Hematopoietic multipotent progenitor cell treated with erythropoietin and hydrocortisone succinate and interleukin-3 and kit ligand, for 15 days (in vitro differentiated cells): ENCODE measurements around the gene CLSTN1.

Experiments used
- DNase-seq: peaks from one replicate; pipeline ENCODE4 v3.0.0-alpha.2; 2015; ENCODE audit warnings: low spot score

The CLSTN1 gene

DNA sequence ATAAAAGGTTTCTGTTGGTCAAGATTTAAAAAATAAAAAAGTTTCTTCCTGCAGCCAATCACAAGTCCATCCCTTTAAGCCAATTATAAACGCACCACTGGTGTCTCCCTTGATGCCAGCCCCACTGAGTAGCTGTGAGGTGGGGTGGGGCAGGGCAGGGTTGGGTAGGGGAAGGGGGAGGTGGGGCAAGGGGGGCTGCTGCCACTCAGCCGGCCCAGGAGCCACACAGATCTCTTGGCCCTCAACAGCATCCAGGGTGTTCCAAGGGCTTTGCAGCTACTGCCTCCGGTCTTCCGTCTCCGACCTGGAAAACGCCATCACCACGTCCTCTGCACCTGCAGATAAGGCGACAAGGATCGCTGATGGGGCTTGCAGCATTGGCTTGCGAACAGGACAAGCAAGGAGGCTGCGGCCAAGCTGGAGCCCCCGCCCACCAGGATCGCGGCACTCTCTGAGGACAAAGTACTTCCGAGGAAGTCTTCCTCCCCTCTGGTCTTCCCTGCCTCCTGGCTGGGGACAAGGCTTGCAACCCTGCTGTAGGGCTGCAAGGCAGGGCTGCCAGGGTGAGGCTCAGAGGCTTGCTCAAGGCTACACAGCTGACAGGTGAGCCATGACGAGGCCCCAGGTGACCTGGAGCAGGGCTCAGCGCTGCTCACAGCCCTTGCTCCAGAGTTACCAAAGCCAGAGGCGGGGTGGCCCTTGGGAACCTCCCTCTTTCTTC is 26.8 kb upstream of the CLSTN1 start:
- no peak for DNase-seq

DNA sequence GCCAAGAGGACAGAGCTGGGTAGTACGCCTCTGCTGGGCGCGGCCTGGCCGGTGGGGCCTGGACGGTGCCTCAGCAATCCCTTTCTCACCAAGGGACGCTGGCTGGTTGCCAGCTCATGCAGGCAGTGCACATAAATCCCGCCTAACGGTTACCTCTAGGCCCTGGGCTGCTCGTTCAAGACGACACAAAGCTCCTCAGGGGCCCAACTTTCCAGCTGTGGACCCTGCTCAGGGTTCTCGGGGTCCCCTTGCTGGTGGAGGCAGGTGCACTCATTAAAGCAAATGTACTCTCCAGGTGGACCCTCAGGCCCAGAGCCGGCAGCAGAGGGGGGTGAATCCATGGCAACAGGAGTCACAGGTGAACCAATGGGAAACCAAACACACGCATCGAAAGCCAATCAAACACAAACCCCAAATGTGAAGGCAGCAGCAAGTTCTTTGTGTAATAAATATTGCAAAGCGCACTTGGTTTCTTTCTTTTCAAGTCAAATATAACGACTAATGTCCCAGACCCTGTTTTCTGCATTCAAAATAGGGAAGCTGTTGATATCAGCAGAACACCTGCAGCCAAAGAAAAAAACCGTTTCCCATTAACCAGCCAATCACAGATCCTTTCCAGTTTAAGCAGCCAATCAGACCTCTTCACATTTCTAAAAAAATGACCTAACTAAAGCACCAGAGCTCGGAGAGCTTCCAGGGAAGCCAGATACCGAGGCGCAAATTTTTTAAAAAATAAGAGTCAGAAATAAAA is 26.1 kb upstream of the CLSTN1 start:
- no peak for DNase-seq

DNA sequence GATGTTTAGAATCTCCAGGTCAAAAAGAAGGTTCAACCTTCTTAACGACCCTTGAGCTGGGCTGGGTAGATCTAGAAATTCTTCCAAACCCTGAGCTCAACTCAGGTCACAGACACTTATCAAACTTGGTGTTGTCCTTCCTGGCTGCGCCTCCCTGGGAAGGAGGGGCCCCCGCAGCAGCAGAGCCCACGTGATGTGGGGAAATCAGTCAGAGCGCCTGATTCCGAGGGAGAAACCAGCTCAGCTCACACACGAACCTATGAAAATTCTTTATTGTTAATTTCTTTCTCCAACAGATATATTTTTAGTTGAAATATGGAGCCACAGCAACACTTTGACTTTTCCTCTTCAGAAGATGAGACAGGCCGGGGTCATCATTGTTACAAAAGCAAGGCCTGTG is 24.3 kb upstream of the CLSTN1 start:
- DNase-seq = no peak

DNA sequence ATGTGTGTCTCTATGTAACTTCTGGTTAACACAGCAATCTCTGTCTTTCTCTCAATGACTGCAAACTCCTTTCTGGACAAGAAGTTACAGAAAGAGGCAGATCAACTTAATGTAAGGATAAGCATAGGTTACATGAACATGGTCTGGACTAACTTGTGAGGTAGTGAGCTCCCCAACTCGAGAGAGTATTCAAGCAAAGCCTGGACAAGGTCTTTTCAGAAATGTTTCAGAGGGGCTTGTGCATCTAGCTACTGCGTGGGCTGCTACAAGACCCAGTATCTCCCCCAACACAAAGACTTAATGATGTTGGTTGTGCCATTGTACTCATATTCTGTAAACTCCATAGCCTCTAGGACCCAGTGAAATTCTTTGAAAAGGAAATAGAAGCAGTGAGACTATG is 23.5 kb upstream of the CLSTN1 start:
- no peak for DNase-seq

DNA sequence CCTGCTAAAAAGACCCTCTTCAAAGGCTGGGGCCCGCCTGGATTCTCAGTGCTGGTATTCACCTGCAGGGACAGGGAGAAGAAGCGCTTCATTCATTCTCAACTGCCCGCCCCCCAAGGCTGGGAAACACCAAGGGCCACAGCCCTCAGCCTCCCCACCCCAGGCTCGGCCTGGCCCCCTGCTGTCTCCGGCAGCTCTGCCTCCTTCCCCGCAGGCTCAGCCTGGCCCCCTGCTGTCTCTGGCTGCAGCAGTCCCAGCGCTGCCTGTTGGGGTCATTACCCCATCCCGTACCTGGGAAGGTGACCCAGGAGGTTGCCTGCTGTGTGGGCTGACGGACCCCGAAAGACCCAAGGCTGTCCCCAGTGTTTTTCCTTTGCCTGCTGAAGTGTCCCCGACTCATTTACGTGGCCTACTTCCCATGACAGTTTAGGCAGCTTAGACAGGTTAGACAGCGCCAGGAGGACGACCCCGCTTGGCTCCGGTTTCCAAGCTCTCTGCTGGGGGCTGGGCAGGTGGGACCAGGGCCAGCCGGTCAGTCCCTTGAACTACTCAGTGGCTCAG is 22.9 kb upstream of the CLSTN1 start:
- DNase-seq = no peak

DNA sequence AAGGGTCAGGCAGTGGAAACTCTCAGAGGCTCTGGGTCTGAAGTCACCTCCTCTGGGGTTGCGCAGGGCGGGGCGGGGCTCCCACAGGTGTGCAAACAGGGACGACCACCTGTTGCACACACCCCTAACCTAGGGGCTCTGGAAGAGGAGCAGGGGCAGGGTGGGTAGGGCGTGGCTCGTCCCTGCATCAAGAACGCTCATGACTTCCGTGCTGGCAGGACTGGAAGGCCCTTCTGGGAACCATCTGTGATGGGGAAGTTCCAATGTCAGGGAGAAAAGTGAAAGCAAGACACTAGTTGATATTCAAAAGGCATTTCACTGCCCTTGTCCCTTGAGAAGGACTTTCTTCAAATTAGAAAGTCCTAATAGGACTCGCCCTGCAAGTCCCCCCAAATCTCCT is 22.1 kb upstream of the CLSTN1 start:
- no peak for DNase-seq

DNA sequence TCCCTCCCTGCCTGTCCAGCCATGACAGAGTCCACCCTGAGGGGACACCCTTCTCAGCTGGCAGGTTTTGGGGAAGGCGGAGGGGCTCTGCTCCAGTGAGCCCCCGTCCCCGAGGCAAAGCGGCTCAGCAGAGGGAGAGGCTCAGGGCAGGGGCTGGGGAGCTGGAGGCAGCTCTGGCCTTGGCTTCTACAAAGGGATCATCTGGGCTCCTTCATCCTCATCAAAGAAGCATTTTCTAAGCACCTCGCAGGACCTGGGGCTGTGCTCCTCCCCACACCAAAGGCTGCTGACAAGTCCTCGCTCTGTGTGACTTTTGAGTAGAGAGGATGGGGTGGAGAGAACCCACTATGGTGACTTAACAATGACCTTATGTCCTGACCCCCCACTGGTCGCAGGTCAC is 21.0 kb upstream of the CLSTN1 start:
- DNase-seq = no peak

DNA sequence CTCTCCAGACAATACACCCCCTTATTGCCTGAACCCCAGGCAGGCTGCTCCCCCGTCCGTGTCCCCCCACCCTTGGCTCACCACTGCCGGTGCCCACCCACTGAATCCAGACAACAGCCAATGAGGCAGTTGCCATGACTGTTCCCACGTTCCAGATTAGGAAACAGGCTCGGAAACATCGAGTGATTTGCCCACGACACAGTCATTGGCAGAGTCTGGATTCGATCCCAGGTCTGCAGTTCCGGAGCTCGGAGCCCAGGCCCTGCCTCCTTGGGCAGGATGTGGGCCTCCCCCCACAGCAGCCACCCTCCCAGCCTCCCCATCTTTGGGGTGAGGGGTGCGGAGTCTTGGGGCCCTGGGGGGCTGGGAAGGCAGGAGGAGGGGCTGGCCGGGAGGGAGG is 20.3 kb upstream of the CLSTN1 start:
- DNase-seq = no peak

DNA sequence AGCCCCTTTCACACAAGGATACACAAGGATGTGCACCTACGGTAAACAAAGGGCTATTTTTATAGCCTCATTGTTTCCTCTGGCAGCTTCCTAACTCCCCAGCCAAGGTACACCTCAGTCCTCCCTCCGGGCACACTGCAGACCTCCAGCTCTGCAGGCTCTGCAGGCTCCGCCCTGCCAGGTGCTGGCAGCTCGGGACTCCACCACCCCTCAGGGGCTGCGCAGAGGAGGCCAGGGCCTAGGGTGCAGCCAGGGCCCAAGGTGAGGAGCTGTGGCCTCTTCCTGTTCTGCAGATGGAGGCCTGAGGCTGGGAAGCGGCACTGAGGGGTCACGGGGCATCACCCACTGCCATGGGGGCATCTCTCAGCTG is 19.8 kb upstream of the CLSTN1 start:
- no peak for DNase-seq

DNA sequence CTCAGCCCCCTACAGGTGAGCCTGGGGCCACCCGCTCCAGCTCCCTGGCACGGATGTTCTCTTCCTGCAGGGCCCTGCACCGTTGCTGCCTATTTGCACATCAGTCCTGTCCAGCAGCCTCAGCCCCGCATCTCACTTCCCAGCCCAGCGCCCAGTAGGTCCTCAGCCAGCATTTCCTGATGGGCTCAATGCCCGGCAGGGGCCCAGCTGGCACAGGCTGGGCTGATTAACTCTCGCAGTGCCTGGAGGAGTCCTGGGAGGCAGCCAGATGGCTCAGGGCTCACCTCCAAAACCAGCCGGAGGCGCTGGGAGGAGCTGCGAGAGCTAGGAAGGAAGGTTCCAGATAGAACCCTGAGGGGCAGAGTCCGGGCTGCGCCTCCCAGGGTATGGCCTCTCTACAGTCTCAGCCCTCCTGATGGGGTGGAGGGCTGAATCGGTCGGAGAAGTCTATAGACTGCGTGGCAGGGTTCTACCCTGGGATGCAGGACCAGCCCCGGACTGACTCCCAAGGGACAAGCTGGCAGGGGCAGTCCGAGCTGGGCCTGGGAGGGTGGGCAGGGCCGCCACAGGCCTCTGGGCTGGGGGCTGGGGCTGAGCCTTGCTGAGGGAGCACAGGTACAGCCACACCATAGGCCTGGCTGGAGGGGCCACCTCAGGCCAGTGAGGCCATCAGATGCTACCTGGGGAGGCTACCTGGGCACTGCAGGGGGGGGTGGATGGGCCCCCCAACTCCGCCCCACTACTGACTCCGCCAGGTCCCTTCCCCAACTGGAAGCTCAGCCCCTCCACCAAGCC is 19.2 kb upstream of the CLSTN1 start:
- no peak for DNase-seq

DNA sequence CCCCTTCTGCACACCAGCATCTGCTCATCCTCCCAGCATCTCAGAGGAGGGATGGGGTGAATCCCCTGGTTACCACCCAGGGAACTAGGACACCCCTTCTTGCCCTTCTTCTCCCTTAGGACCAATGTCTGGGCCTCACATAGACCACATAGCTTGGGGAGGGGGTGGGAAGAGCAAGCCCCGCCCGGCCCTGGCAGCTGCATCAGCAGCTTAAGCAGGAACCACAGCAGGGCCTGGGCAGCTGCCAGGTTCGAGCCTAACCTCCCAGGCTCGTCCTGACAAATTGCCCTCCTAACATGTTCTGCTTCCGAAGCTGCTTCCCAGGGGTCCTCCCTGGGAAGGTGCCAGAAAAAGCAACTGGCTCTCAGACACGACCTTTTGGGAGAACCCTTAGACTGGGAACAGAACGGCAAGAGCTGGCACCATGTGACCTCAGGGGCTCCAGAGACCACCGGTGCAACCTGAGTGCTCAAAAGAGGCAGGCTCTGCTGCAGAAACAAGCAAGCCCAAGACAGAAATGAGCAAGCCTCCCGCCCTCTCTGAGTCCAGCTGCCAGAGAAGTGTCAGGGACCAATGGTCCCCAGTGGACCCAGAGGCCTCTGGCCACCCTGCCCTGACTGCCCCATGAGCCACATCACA is 18.4 kb upstream of the CLSTN1 start:
- no peak for DNase-seq

DNA sequence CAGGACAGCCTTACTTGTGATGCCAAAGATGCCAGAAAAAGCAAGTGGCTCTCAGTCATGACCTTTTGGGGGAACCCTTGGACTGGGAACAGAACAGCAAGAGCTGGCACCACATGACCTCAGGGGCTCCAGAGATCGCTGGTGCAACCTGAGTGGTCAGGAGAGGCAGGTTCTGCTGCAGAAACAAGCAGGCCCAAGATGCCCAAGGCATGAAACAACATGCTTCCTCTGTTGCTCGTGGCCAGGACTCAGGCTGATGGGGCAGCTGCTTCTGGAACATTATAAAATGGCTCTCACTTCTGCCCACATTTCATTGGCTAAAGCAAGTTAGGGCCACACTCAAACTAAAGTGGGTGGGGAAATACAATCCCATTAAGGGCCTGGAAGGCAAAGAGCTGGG is 17.7 kb upstream of the CLSTN1 start:
- no peak for DNase-seq

DNA sequence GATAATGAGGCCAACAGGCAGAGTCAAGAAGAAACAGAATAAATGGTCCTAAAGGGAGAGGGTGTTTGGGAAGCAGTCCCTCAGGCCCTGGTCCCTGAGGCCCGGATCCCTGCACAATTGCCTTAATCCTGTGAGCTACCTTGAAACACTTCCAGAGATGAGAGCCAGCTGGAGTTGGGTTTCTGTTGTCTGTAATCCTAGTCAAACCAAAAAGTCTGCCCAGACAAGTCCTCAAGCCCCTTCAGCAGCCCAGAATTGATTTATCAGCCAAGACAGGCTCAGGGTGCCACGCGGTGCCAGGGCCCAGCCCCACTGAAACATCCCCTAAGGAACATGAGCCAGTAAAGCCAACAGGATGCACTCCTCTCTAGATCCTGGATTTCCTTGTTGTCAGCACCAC is 16.4 kb upstream of the CLSTN1 start:
- DNase-seq = no peak

DNA sequence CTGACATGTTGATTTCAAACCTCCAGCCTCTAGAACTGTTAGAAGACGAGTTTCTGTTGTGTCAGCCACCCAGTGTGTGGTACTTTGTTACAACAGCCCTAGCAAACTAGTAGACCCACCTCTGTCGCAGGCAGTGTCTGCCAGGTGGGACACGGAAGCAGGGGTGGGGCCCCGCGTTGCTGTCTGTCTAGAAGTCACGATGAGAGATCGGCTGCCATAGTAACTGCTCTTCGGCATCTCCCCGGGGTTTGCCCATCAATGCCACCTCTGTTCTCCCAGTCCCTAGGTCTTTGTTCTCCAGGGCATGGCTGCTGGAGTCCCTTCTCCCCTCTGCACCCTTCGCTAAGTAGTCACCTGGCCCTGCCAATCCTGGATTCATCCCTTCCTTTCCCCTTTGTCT is 15.2 kb upstream of the CLSTN1 start:
- DNase-seq = no peak

DNA sequence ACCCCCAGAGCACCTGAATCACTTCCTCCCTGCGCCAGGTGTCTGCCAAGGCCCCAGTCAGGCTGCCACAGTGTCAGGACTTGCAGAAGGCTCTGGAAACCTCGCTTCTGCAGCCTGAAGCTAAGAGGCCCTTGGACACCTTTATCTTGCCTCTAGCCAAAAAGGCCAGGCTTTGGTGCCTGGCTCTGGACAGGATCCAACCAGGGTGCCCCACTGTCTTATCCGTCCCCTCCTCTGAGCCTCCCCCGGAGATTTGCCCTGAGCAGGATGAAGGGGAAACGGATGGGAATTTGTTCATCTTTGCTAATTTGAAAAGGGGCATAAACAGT is 12.8 kb upstream of the CLSTN1 start:
- no peak for DNase-seq

DNA sequence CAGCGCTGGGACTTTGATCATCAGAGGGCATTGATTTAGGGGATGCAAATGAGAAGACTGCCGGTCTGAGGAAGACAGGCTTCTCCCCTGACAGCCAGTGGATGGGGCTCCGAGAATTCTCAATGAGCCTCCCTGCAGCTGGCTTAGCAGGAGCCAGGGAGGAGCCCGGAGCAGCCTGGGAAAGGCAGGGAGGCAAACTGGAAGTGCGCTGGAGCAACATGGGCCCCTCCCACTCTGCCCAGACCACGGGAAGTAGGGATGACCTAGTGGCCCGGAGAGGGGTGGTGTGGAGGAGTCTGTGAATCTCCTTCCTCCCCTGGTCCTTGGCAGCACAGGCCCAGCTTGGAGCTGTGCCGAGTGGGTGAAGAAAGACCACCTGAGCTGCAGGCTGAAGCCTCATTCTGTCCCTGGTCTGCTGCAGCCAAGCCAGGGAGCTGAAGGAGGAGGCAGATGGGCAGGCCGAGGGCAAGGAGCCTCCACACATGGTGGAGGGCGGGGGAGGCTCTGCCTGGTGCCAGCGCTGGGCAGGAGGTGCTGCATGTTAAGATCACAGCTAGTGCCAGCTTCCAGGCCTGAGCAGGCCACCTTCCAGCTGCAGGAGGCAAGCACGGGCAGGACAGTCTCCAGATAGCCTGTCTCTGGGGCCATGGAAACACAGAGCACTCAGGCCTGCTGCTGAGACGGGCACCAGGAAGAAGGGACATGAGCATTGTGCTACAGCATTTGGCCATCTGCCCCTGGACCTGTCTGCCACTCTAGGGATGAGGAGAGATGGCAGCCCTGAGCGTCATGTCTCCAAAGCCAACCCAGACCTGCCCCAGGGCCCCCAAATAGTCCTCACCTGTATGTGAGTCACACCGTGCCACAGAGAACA is 12.2 kb upstream of the CLSTN1 start:
- no peak for DNase-seq

DNA sequence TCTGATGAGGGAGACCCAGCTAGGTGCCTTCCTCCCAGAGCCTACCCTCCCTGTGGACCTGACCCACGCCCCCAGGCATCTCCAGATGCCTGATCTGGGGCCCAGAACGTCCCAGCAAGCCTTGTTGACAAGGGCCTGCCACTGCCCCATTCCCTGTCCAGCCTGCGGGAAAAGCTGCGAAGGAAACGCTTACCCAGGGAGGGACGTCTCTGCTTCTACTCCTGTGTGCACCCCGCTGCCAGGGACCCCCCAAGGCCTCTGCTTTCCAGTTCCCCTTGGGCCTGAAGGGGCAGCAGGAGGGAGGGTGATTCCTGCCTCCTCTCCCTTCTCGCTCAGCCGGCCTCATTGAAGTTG is 11.6 kb upstream of the CLSTN1 start:
- no peak for DNase-seq

DNA sequence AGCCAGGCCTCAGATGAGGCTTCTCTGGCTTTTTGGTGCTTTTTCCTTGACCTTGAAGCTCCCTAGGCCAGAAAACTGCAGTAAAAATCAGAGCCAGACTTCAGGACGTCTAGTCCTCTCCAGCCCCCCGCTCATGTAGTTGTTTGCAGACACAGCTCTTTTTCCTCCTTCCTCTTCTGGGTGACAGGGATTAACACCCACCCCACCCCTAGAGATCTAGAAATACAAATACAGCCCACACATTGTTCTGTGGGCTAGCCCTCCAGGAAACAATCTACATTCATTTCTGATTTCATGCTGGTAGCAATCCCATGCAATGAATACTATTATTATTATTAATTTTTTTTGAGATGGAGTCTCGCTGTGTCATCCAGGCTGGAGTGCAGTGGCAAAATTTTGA is 9.9 kb upstream of the CLSTN1 start:
- DNase-seq = no peak

DNA sequence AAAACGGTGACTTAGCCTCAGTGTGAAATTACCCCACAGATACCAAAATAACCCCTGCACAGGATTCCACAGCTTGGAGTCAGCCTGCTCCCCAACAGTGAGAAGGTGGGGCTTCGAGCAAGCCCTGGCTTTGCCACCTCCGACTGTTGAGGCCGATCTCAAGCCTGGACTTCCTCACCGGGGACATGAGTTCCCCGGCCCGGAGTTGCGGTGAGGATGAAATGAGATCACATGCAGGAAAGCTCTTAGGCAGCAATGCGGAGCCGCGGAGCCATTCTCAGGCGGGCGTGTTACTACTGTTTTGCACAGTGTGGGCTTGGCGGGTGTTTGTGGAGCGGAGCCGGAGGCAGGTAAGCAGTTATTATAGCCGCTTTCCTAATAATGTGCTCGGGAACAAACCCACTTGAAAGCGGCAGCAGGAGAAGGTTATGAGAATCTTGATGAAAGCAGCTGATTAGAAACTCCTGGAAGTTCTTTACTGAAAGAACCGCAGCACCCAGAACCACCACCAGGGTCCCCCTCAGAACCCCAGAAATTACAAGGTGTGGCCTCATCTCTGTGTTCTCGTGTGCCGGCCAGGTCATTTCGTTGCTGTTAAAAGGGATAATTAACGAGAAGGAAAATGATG is 3.9 kb upstream of the CLSTN1 start:
- no peak for DNase-seq

DNA sequence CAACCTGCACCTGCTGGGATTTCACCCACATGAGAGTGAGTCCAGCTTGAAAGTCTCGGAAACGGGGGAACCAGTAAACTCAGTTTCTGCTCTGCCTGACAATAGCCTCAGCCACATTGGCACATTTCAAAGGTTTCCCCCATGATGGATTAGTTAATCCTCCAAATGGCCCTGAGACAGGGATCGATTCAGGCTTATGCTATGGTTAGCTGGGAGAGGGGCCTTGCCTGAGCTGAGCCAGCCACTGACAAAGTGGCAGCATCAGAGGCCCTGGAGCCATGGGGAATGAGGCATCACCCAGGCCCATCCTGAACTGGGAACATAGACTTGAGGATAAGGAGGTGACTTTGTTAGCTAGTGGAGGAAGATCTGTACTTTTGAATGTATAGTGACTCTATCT is 2.9 kb upstream of the CLSTN1 start:
- no peak for DNase-seq

DNA sequence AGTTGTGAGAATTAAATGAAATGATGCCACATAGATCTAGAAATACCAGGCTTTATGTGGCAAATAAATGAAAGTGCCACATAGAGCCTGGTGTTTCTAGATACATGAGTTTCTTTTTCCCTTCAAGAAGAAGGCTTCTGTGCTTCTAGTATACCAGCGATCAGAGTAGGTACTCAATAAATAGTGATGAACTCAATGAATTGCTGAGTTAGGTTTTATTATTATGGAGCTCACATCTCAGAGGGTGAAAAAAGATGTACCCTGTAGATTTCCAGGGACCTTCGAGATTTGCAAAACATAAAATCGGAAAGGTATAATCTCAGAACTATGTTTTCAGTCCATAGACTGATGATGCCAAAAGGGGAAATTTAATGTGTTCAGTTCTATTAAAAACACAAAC is 2.3 kb upstream of the CLSTN1 start:
- DNase-seq = no peak
